Measurements from ENCODE around the gene ENOPH1.
"Not testable (repeated sequence)": the region's sequence is repeated elsewhere in the genome, so short reads cannot be mapped to it uniquely, and the experiment has no call there.

ENOPH1 gene

DNA sequence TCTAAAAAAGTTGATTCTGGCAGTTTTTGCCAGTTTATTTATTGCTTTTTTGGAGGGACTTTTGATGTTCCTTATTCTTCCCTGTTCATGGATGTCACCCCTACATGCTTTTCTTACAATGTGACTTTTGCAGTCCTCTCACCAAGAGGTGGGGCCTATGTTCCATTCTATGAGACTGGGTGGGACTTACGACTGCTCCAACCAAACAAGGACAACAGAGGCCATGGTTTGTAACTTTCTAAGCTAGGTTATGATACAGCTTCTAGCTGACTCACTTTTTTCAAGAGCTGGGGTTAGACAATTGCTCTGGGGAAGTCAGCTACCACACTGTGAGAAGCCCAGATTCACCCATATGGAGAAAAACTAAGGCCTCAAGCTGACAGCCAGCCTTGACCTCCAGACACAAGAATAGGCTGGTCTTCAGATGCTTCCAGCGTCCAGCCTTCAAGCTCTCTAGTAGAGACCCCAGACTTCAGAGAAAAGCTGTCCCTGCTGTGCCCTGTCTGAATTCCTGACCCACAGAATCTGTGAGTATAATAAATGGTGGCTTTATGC is 39.5 kb downstream of the ENOPH1 start:
- DNase-seq (ENCODE audit: low read depth in 2 of 2): no peak

DNA sequence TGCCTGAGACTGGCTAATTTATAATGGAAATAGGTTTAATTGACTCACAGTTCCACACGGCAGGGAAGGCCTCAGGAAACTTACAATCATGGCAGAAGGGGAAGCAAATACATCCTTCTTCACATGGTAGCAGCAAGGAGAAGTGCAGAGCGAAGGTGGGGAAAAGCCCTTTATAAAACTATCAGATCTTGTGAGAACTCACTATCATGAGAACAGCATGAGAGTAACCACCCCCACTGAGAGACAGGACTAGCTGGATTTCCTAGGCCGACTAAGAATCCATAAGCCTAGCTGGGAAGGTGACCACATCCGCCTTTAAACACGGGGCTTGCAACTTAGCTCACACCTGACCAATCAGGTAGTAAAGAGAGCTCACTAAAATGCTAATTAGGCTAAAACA is 42.7 kb downstream of the ENOPH1 start:
- DNase-seq (ENCODE audit: low read depth in 2 of 2): not testable (repeated sequence)

DNA sequence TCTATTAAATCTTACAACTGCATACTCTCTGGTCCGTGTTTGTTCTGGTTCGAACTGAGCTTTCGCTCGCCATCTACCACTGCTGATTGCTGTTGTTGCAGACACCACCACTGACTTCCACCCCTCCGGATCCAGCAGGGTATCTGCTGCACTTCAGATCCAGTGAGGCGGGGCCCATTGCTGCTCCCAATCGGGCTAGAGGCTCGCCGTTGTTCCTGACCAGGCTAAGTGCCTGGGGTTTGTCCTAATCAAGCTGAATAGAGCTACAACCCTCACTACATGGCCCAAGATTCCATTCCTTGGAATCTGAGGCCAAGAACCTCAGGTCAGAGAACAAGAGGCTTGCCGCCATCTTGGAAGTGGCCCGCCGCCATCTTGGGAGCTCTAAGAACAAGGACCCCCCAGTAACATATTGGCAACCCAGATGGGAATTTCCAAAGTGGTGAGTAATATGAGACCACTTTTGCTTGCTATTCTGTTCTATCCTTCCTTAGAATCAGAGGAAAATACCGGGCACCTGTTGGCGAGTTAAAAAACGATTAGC is 43.3 kb downstream of the ENOPH1 start:
- no peak for DNase-seq (ENCODE audit: low read depth in 2 of 2)

DNA sequence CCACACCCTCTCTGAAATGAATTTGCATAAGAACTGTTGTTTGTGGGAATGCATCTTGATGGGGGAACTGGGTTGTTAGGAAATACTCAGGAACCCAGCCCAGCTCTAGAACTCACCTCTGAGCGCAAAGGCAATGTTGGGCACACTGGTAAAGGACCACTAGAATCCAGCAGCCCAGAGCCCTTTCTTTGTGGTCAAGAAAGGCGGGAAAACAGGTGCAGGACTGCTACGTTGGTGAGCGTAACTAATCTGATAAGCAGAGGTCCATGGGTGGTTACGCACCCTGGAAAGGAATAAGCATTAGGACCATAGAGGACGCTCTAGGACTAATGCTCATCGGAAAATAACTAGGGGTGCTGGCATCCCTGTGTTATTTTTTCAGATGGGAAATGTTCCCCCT is 45.5 kb downstream of the ENOPH1 start:
- not testable (repeated sequence) for DNase-seq (ENCODE audit: low read depth in 2 of 2)

DNA sequence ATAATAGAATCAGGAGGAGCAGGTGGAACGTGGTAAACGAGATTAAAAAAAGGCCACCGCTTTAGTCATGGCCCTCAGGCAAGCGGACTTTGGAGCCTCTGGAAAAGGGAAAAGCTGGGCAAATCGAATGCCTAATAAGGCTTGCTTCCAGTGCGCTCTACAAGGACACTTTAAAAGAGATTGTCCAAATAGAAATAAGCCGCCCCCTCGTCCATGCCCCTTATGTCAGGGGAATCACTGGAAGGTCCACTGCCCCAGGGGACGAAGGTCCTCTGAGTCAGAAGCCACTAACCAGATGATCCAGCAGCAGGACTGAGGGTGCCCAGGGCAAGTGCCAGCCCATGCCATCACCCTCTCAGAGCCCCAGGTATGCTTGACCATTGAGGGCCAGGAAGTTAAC is 47.1 kb downstream of the ENOPH1 start:
- DNase-seq (ENCODE audit: low read depth in 2 of 2): not testable (repeated sequence)

DNA sequence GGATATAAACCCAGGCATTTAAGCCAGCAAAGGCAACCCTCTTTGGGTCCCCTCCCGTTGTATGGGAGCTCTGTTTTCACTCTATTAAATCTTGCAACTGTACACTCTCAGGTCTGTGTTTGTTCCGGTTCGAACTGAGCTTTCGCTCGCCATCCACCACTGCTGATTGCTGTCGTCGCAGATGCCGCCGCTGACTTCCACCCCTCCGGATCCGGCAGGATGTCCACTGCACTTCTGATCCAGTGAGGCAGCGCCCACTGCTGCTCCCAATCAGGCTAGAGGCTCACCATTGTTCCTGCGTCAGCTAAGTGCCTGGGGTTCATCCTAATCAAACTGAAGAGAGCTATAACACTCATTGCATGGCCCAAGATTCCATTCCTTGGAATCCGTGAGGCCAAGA is 49.2 kb downstream of the ENOPH1 start:
- DNase-seq (ENCODE audit: low read depth in 2 of 2): no peak

DNA sequence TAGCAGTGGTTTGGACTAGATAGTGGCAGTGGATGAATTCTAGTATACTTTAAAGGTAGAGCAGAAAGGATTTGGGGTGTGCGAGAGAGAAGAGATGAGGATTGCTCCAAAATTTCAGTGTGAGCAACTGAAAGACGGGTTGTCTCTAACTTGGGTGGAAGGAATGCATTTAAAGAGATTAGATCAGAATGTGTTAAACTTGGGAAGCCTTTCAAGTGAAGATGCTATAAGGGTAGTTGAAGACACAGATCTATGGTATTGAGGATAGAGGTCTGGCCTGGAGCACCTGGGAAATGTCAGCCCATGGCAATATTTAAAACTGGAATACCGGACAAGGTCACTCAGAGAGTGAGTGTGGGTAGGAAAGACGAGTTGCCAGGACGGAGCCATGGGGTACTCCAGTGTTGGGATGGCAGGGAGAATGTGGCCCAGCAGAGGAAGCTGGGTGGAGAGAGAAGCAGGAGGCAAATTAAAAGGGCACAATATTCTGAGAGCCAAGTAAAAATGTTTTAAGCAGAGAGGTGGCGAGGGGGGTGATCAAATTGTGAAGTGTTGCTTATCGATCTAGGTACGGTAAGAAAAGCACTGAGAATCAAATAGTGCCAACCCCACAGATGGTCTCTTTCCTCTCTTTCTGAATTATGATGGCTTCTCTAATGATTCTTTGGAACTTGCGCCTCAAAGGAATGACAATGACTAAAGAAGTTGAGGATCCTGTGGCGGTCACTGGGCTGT is 50.5 kb downstream of the ENOPH1 start:
- no peak for DNase-seq (ENCODE audit: low read depth in 2 of 2)

DNA sequence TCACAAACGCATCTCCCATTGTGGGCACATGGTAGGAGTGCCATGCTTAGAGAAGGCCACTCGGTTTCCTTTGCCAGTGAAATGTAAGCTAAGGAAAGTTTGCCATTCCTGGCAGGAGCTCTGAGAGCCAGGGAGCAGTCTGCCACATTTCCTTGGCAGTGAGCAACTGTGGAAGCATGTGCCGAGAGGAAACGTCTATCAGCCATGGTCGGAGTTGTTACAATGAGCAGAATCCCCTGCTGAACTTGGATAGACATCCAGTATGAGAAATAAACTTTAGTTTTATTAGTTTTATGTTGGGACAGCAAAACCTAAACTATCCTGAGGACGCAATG is 51.1 kb downstream of the ENOPH1 start:
- no peak for DNase-seq (ENCODE audit: low read depth in 2 of 2)

DNA sequence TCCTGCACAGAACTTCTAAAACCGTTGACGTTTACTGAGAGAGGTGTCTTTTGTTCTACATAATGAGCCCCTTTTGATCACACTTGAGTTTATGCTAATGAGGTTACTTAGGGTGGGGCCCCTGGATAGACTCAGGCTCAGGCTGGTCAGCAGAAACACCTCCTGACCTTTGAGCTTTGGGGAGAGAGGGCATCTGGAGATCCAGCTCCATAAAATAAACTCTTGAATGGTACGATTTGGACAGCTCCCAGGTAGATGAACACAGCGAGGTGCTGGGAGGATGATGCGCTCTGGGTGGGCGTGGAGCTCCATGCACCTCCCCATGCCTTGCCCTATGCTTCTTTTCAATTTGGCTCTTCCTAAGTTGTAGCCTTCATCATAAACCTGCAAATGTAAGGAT is 52.0 kb downstream of the ENOPH1 start:
- DNase-seq (ENCODE audit: low read depth in 2 of 2): no peak

DNA sequence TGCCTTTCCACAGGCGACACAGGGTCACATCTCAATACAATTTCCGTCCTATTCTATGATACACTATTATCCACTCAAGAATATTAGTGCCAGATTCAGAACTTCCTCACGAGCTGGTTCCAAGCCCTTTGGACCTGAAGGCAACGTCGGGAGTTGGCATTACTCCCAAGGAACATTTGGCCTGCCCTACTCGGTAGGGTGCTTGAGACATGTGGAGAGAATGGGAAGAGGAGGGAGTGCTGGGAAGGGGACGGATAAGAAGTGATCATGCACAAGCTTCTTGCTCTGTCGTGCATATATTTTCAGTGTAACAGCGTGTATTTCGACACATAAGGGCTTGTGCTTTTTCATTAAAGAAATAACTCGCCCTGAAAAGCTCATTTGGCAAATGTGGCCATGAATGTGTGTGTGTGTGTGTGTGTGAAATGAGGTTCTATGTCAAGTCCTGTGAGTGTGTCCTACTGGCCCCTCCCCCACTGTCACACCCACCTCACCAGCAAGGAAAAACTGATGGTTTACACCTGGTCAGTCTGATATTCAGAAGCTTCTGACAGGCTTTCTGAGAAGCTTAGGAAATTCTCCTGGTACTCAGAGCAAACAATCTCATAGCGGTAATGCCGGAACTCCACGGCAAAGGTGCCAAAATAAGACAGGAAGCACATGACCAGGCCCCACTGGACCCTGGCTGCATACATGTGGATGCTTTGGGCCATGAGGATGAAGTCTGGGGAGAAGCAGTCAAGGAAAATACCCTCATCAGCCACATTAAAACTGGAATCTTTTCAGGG is 54.8 kb downstream of the ENOPH1 start:
- no peak for DNase-seq (ENCODE audit: low read depth in 2 of 2)

DNA sequence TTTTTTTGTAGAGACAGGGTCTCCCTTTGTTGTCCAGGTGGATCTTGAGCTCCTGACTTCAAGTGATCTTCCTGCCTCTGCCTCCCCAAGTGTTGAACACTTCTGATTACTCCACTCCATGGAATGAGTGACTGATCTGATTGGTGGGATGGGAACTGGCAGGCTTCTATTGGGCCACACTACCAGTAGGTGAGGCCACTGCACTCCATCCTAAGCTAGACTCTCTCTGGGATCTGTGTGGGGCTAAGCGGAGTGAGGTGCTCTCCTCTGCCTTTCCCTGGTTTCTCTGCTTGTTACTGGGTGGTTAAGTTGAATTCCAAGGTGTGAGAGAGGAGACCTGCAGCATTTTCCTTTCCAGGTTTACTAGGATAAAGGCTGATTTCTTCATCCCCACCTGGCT is 58.7 kb downstream of the ENOPH1 start:
- DNase-seq (ENCODE audit: low read depth in 2 of 2): no peak

DNA sequence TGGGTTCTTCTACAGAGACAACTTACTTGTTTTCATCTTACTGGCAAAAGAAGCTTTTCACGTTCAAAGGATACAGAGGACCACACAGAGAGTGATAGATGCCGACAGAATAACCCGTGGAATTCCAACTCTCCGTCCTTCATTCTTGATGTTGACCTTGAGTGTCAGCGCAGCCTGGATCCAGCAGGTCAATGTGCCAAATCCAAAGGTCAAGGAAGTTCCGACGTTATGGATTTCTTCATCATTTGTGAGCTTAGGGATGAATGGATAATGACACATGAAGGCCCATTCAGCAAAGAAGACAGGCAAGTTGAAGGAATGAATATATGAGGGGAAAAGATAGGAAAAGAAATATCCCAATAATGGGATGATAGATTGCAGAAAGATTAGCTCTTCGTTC is 59.6 kb downstream of the ENOPH1 start:
- DNase-seq (ENCODE audit: low read depth in 2 of 2): no peak

DNA sequence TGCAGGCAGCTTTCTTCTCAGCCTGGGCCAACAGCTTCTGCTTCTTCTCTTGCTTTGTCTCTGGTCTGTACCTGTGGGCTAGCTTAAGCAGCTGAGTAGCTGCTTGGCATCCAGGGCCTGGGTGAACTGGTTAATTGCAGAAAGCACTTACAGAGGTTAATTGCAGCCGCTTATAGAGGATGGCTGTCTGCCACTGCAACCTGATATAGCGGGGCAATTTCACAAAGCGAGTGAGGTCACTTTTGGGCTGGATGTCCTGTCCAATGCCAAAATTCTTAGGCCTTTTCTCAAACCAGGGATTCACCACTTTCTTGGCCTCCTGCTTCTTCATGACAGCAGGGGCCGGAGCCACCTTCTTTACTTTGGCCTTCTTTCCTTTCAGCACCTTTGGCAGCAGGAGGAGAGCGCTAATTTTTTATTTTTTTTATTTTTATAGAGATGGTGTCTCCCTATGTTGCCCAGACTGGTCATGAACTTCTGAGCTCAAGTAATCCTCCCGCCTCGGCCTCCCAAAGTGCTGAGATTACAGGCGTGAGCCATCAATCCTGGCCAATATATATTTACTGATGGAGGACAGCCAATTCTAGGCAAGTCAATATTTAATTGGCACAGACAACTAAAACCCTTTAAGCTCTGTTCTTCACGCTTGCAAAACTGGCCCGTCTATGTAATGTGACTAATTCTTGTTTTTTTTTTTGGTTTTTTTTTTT is 61.0 kb downstream of the ENOPH1 start:
- no peak for DNase-seq (ENCODE audit: low read depth in 2 of 2)

DNA sequence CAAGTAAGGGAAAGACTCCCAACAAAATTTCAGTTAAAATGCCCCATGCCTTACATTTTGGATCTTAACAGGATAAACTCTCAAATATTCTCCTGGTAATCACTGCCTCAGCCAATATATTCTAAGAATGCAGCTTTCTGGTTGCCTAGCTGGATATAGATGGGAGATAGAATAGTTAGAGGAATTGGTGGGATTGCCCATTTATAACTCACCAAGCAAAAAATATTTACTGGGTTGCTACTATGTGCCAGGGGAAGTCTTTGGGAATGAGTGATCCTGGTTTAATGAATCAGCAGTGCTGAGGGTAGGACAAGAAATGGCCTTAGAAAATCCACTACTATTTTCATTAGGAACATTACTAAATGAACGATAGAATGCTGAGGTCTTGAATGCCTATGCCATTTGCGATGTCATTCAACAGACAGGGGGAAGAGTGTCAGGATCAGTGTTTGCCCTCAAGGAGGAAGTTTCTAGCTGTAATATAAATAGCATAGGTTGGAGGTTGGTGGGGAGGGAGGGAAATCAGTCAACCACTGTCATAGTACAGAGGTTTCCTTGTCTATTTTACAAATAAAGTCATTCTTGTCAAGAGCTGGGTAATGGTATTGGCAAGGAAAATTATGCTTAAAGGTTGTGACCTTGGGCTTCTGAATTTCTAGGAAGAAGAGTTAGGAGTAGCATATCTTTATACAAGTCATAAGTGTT is 63.5 kb downstream of the ENOPH1 start:
- no peak for DNase-seq (ENCODE audit: low read depth in 2 of 2)

DNA sequence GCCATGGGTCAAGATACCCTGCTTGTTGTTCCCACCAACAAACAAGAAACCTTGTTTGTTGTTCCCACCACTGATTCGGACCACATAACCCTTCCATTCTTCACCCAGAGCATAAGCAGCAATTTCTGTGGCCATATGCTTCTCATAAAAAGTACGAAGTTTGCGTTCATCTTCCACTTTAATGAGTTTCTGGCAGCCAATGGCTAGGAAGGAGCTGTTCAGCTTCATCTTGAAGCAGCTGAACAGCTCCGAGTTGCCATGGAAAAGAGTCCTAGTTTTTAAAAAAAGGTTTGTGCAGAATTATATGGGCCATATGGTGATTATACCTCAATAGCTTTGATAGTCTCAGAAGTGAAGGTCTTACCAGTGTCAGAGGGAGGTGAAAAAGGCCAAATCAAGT is 65.3 kb downstream of the ENOPH1 start:
- DNase-seq (ENCODE audit: low read depth in 2 of 2): no peak

DNA sequence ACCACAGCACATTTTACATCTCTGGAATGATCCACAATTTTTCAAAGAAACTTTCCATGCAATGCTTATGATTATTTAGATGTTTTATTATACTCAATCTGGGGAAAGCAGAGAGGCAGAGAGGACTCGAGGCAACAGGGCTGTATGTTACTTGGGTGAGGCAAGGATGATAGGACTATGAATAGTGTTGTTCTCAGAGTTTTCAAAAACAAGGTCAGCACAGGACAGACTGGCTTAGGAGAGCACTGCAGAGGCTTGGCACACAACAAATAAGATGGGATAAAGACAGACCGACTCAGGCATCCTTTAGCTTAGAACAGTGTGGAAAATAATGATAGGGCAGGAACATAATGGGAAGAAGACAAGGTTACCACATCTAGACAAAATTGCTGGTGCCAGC is 66.0 kb downstream of the ENOPH1 start:
- DNase-seq (ENCODE audit: low read depth in 2 of 2): no peak

DNA sequence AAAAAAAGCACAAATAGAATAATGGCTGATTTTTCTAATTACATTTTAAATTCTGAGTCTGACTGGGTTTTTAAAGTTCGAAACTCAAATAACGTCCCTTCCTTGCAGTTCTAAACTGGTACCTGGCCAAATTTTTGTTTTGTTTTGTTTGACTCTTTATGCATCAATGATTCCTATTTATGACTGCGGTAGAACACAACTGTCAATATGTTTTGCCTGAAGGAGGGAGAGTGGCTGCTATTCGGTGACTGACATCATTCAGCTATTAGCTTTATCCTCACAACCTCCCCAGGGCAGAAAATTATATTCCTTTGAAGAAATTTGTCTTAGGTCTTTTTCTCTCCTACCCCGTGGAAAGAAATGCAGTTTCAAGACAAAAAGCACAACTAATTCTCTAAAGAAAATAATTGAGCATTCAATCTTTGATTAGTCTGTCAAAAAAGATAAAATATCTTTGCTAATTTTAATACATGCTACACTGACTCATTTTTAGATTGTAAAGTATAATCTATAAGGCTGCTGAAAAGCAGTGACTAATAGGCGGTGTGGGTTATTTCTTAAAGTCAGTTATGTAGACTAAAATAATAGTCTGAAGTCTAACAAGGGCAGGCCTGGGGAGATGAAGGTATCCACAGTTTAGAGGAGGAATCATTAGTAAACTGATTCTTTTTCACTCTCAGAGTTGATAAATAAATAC is 69.5 kb downstream of the ENOPH1 start:
- DNase-seq (ENCODE audit: low read depth in 2 of 2): no peak

DNA sequence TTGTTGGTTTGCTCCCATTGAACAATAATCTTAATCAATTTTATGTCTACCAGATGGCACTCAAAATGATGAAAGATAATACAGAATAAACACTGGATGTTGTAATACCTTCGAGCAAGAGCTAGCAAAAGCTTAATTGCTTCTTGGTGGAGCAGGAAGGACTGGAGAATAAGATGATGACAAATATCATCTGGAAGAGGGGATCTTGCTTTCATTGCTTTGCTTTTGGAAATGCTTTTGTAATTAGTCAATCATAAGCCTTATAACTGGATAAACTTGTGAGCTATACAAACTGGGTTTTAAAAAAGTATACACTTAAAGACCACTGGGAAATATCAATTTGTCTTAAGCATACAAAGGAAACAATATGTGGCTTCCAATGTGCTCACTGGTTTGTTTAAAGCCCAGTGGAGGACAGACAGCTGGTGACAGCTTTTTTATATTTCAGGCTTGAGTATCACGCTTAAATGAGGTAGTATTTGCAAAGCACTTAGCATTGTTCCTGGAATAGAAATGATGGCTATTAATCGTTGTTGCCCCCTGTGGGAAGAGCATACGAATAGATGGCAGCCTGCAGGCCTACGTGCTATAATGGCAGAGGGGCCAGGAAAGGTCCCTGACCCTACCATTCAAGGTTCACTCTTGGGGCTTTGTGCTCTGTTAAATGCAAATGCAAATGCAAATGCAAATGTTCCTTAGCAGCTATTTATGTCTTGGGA is 70.2 kb downstream of the ENOPH1 start:
- no peak for DNase-seq (ENCODE audit: low read depth in 2 of 2)

DNA sequence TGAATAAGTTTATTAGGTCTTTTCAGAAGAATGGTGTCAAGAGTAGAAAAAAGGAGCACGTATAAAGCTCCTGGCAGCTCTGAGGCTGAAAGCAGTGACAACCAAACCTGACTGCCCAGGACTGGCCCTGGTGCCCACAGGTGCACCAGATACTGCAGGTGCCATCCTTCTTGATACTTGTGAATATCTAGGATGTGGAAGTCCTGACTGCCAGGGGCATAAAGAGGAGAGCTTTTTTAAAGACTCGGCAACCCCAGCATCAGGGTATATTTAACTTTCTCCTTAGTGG is 70.7 kb downstream of the ENOPH1 start:
- no peak for DNase-seq (ENCODE audit: low read depth in 2 of 2)

DNA sequence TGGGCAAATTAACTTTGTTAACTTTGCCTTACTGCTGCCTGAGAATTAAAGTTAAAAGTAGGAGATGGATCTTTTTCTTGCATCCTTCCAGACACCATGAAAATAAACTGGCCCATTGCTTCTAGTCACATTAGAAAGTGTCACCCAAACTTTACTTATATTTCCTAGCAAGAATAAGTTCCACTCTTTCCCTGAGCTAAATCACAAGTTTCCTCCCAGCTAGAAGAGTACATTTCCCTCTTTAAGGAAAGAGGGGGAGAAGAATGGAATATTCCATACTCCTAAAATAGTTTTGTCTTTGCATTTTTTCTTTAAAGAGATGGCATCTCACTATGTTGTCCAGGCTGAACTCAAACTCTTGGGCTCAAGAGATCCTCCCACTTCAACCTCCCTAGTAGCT is 77.6 kb downstream of the ENOPH1 start:
- DNase-seq (ENCODE audit: low read depth in 2 of 2): no peak

All from stimulated activated CD4-positive, alpha-beta T cell treated with anti-CD3 and anti-CD28 coated beads, Interleukin-15, amount 100 ng/mL, for 48 hours (primary cell).